Nephron progenitor cell (in vitro differentiated cells): ENCODE data around the gene TAF1C.

Source experiments
- DNase-seq: peaks from one replicate; pipeline ENCODE4 v3.0.0; 2021
- H3K27ac Mint-ChIP-seq: 2 replicates; pipeline ENCODE4 v1.8.0; 2021; ENCODE audit warnings: mild to moderate bottlenecking, moderate library complexity, mixed read lengths
- H3K27me3 Mint-ChIP-seq: 2 replicates; pipeline ENCODE4 v1.8.0; 2021; ENCODE audit warnings: mild to moderate bottlenecking, low read depth, mixed read lengths; ENCODE audit not compliant: poor library complexity
- H3K36me3 Mint-ChIP-seq: 2 replicates; pipeline ENCODE4 v1.8.0; 2021; ENCODE audit warnings: low read depth, mixed read lengths
- H3K4me1 Mint-ChIP-seq: 2 replicates; pipeline ENCODE4 v1.8.0; 2021; ENCODE audit warnings: mixed read lengths
- H3K4me3 Mint-ChIP-seq: 2 replicates; pipeline ENCODE4 v1.8.0; 2021; ENCODE audit warnings: mild to moderate bottlenecking, moderate library complexity, mixed read lengths
- H3K9me3 Mint-ChIP-seq: 2 replicates; pipeline ENCODE4 v1.8.0; 2021; ENCODE audit warnings: mild to moderate bottlenecking, moderate library complexity, mixed read lengths
- CTCF ChIP-seq: fragments of 200-600 bp; sonication (generic); IDR thresholded peaks from 2 replicates; pipeline ENCODE4 v1.5.0; 2021; ENCODE audit warnings: antibody characterized with exemption

Gene TAF1C

GRCh38 chr16:84155771-84156170, 31.1 kb downstream of the TAF1C start:
- H3K4me3 Mint-ChIP-seq = no peak overlapping the region
- no peak overlapping the region for H3K27ac Mint-ChIP-seq
- peaks cover 54% of the 10 kb centered on the region for H3K4me1 Mint-ChIP-seq
- TF ChIP-seq CTCF = no peak
- peaks cover 16% of the 10 kb centered on the region for H3K27me3 Mint-ChIP-seq
- peaks cover 13% of the 10 kb centered on the region for H3K9me3 Mint-ChIP-seq
- no peaks in the 10 kb centered on the region for H3K36me3 Mint-ChIP-seq
- no peak for DNase-seq

GRCh38 chr16:84155226-84155625, 31.6 kb downstream of the TAF1C start:
- H3K27me3 Mint-ChIP-seq = peaks cover 18% of the 10 kb centered on the region

GRCh38 chr16:84153660-84154214, 33.1 kb downstream of the TAF1C start:
- peaks cover 47% of the 10 kb centered on the region for H3K4me1 Mint-ChIP-seq
- H3K36me3 Mint-ChIP-seq = no peaks in the 10 kb centered on the region
- H3K9me3 Mint-ChIP-seq = peaks cover 13% of the 10 kb centered on the region
- no peak for TF ChIP-seq CTCF
- no peak overlapping the region for H3K4me3 Mint-ChIP-seq
- DNase-seq = no peak
- peaks cover 18% of the 10 kb centered on the region for H3K27me3 Mint-ChIP-seq
- no peak overlapping the region for H3K27ac Mint-ChIP-seq

More at GRCh38 chr16:84155226-84155625, 31.6 kb downstream of the TAF1C start:
- Mint-ChIP-seq H3K4me1 (peaks cover 55% of the 10 kb centered on the region), H3K4me3 (no peak overlapping the region), H3K9me3 (peaks cover 13% of the 10 kb centered on the region), H3K27ac (no peak overlapping the region), H3K36me3 (no peaks in the 10 kb centered on the region)
- DNase-seq = no peak
- no peak for TF ChIP-seq CTCF

- Mint-ChIP-seq H3K36me3 (no peaks in the 10 kb centered on the region), H3K27ac (no peak overlapping the region), H3K4me1 (peaks cover 34% of the 10 kb centered on the region), H3K4me3 (no peak overlapping the region), H3K27me3 (peaks cover 22% of the 10 kb centered on the region), H3K9me3 (peaks cover 7% of the 10 kb centered on the region)
- no peak for DNase-seq
- TF ChIP-seq CTCF = no peak
Measured at GRCh38 chr16:84150926-84151325, 35.9 kb downstream of the TAF1C start.

- H3K36me3 Mint-ChIP-seq = peaks cover 25% of the 10 kb centered on the region
- TF ChIP-seq CTCF = no peak
Measured at GRCh38 chr16:84144859-84145639, 41.8 kb downstream of the TAF1C start, which contains the start of the genes DNAAF1 and HSDL1. DNAAF1 (plus strand) TSS chr16:84145308; CDS start chr16:84145441, 133 bp downstream. HSDL1 (minus strand) TSS chr16:84145177; CDS start chr16:84131321, 13,856 bp downstream.

More at GRCh38 chr16:84144859-84145639, 41.8 kb downstream of the TAF1C start, which contains the start of the genes DNAAF1 and HSDL1:
- DNase-seq = peak; percentile 98
- Mint-ChIP-seq H3K4me1 (peaks cover 33% of the 10 kb centered on the region), H3K4me3 (peak within 1 kb of the TSS; percentile 99), H3K27me3 (peaks cover 12% of the 10 kb centered on the region), H3K9me3 (peaks cover 26% of the 10 kb centered on the region), H3K27ac (peak within 1 kb of the TSS; percentile 85)
